HG03439 (cell line): Measurements from ENCODE around the gene SLCO2A1.
"Not testable (repeated sequence)": the region's sequence is repeated elsewhere in the genome, so short reads cannot be mapped to it uniquely, and the experiment has no call there.

Experiments
- ATAC-seq: cut with Tn5 transposase; IDR thresholded peaks from one replicate; pipeline ENCODE4 v1.9.1; 2021; ENCODE audit warnings: mild to moderate bottlenecking, moderate library complexity; ENCODE audit not compliant: unreplicated experiment

Gene SLCO2A1

DNA sequence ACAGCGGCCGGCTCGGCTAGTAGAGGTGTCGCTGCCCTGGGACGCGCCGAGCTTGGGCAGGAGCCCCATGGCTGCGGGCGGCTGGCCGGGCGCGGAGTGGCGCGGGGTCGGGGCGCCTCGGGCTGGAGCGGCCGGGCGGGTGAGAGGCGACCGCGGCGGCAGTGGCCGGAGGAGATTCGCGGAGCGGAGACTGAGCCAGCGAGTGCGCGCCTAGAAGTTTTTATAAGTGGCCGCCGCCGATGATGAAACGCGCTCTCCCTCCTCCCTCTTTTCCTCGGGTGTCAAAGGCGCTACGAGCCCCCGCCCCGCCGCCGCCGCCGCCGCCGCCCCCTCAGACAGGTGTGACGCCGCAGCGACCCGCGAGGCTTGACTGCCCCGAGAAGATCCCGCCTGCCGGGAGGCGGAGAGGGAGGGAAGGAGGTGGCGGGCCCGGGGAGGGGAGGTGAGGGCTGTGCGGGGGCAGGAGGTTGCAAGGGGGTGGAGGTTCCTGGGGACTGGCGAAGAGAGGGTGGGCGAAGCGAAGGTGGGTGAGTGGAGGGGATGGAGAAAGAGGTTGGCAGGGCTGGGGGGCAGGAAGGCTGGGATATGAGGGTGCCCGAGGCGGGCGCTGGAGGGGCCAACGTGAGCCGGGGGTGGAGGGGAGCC lies at the start of gene SLCO2A1:
Gene SLCO2A1, minus strand, starts transcription at position 192 of the 645 bp plus-strand sequence. Its CDS starts 123 bp downstream, at position 69.
- no peak for ATAC-seq

DNA sequence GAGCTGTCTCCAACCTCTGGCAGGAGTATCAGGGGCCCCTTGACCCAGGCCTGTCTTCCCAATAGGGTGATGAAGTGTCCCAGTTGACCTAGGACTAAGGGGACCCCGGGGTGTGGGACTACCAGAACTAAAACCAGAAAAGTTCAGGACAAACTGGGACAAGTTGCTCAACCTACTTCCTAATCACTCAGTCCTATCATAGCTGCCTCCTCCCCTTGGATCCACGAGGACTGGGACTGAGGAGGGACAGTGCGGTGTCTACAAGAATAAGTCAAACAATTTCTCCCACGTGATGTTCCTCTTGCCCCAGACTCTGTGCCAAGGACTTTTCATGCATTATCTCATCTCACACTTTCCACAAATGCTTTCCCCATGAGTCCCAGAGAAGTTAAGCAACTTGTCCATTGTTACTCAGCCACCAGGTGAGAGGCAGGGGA lies 49.4 kb upstream of the SLCO2A1 start:
- no peak for ATAC-seq

DNA sequence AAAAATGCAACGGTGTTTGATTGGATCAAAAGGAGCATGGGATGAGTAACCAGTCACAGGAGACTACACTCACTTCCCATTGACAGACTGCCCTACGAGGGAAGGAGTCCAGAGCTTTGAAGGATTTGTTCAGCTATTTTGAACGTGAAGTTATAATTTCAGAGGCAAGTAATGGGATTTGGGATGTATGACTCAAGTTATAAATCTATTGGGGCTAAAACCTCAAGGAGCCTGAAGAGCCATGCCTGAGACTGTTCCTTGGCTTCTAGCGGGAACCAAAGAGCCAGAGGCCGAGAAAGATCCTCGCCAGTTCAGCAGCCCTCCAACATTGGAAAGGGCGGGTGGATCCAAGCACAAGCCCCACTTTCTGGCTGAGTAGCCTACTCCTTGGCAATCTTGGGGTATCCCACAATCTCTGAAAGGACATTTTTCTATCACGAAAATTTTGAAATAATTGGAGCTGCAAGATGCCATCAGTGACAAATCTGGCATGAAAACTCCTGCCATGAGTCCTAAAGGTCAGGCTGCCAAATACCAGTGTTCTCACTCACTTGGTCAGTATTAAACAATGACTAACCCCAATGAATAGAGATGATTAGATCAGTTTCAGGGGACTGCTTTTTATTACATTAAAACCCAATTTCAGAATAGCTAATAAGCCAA lies 48.6 kb upstream of the SLCO2A1 start:
- ATAC-seq: no peak

DNA sequence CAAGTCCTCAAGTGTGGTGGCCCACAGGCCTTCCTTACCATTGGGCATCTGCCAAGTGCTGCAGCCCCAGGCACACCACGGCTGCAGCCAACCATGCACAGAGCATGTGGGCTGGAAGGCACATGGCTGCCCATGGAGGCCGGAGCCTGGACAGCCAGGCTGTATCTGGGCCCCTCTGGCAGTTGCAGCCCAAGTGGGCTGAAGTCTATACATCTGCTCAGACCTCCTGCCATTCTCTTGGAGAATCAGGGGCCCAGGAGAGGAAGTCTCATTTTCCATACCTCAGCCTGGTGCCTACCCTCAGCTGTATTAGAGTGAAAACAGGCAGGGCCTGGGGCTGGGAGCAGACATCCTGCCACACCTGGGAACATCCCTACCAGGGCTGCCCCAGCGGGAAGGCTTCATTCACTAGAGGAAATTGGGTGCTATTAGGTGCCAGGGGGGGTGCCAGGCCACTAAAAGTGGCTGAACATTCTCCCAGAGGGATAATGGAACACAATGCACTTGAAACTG lies 48.0 kb upstream of the SLCO2A1 start:
- ATAC-seq: no peak

DNA sequence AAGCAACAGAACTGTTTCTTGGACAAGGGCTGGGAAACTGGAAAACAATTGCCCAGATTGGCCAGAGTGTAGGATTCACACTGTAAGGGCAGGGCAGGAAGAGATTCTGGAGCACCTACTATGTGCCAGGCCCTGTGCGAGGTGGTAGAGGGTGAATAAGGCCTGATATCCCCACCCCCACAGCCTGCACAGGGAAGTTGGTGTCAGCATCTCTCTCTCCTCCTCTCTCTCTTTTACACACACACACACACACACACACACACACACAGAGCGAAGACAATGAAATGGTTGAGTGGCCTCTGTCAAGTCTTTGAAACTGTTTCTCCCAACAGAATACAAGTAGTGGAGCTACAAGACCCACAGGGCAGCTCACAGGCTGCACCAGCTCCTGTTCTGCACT lies 47.1 kb upstream of the SLCO2A1 start:
- ATAC-seq: no peak

DNA sequence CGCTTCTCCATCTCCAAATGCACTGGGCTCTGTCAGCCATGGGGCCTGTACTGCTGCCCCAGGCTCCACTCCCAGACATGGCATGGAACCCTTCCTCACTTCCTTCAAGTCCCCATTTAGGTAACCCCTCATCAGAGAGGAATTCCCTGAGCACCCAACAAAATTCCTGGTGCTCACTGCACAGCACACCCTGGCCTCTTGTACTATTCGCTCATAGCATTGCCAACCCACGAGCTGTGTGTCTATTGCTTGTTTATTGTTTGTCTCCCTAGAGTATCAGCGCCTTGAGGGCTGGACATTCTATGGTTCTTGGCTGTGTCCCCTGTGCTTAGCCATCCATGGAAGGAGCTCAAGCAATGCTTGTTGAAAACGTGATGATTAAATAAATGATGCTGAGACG lies 46.1 kb upstream of the SLCO2A1 start:
- no peak for ATAC-seq

DNA sequence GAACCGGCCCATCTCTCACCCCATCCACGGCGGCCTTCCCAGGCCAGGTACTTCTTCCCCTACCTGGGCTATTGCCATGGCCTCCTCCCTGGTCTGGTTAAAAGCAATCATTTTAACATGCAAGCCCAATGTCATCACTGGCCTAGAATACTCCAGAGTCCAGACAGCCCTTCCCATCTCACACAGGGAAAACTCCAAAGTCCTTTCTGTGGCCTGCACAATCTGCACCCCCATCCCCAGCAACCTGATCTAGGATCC lies 45.8 kb upstream of the SLCO2A1 start:
- ATAC-seq: no peak

DNA sequence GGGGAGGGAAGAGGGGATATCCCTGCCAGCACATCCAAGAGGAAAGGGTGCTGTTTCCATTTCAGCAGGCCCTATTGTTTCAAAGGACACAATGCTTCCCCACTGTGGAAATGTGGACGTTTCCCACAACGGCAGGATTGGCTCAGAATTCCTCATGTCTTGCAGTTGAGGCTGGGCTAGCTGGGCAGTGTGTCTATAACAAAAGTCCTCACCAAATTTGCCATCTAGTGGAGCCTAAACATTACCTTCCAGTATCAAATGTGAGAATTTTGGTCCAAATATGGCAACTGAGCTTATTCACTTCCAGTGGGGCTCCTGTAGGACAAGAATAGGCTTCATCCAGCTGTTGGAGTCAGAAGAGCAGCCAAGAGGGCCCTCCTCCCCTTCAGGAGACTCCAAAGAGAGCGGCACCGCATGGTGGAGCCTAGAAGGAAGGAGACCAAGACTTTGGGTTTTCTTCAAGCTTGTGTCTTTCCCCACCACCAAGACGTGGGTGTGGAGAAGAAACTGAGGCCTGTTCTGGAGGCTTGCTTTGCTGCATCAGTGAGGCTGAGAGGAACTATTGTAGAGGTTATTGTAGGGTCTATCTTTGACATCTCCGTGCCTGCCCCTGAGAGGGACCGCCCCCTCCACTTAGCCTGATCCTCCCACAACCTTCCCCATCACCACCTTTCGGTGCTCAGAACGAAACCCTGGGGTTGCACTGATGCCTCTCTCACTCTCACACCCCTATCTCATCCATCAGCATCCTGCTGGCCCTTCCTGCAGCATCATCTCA lies 45.3 kb upstream of the SLCO2A1 start:
- ATAC-seq: no peak

DNA sequence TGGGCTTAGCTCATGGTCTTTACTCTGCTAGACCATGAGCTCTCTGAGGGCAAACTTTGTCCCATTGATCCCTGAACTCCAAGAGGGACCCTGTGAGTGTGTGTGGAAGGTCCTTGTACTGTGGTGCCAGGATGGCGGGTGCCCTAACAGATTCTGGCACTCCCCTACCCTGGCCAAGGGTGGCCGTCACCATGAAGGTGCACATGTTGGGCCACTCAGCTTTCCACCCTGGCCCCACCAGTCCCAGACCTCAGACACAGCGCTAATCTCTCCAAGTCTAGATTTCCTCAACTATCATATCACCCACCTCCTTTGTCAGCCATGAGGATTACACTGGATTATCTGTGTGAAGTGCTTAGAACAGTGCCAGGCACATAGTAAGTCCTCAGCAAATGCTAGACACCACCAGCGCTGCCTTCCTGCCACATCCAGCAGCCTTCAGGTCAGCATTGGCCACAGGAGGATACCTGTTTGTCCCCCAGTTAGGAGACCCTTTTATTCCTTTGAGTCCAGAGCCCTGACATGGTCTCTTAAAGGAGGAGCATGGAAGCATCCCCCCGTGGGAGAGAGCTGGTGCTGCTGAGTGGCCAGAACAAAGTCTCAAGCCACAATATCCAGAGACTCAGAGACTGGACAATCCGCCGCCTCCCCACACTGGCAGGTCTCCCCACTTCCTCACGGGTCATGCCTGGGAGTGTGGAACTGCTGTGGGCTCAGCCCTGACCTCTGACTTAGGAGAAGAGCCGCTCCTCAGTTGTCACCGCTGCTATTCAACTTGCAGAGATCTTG lies 44.5 kb upstream of the SLCO2A1 start:
- no peak for ATAC-seq

DNA sequence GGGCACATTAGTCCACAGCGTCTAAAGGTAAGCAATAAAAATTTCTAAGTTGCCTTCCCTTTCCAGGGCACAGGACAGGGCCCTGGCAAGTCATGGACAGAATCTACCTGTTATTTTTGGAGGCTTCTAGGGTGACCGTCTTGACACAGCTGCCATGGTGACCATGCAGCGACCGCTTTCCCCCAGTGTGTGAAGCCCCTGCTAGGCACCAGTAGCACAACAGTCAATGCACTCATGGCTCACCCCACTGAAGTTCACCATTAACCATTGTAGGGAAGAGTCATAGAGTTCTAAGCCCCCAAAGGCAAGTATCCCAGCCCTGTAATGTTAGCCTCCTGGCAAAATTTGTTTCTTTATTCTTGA lies 43.8 kb upstream of the SLCO2A1 start:
- no peak for ATAC-seq

DNA sequence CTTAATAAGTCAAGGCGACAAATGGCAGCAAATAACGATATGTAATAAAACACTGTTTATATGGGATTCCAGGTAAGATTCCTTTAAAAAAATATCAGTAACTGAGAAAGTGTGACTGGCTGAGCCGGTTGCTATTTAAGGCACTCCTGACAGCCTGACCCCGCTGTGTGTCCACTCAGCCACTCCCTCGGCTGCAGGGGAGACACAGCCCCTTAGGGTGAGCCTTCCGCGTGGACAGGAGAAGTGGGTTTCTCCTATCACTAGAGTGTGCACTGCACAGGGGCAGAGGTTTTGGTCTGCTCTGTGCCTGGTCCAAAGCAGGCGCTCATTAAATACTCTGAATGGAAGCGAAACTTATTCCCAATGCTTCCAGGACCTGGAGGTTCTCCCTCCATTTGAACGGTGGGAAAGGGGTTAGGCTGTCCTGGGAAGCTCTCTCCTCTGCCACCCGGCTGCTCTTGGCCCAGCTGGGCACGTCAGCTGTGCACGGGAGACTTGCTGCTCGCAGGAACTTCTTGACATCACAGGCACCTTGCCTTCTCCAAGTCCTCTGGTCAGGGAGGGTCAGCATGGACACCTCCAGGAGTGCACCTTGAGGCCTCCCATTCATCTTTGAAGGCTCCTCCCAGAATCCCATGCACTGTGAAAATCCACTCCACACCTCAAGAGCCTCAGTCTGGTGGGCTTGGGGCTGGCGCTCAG lies 43.3 kb upstream of the SLCO2A1 start:
- no peak for ATAC-seq

DNA sequence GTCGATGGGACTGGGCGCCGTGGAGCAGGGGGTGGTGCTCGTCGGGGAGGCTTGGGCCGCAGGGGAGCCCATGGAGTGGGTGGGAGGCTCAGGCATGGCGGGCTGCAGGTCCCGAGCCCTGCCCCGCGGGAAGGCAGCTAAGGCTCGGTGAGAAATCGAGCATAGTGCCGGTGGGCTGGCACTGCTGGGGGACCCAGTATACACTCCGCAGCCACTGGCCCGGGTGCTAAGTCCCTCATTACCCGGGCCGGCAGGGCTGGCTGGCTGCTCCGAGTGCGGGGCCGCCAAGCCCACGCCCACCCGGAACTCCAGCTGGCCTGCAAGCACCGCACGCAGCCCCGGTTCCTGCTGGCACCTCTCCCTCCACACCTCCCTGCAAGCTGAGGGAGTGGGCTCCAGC lies 40.6 kb upstream of the SLCO2A1 start:
- ATAC-seq: not testable (repeated sequence)

DNA sequence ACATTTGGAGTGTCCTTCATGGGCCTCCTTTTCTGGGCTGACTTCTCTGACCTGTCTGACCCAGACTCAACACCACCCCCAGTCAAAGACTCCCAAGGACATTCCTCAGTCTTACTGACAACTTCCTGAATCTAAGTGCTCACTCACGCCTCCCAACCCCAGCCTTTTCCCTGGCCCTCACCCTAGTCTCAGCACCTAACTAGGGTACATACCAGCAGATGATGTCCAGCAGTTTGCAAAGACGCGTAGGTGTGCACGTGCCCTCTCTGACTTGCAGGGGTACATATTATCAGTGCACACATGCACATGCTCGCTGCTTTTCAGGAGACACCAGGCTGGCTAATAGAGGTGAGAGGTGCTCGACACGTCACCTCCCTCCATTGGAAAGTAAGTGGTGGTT lies 38.7 kb upstream of the SLCO2A1 start:
- ATAC-seq: no peak

DNA sequence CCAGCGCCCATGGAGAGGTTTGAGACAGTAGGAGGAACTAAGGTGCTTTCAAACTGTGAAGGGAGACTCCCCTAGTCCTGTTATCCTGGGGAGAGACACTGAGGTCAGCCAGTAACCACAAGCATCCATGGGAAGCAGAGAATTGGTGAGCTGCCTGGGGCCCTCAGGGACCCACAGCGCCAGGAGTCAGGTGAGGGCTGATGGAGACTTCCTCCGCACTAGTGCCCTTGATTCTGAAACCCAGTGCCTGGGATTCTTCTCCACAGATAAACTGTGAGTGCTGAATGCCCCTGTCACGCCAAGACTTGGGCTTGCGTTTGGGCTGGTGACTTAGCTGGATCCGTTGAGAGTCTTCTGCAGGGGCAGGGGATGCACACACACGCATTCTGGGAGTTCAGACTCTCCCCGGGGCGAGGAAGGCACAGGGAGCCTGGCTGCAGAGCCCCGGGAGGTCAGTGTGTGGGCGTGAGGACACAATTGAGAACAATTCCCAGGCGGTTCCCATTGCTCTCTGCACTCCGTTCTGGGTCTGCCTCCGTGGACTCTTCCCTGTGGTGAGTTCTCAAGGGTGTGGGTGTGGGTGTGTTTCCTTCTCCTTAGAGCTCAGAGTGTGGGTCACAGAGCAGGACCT lies 37.9 kb upstream of the SLCO2A1 start:
- ATAC-seq: no peak

DNA sequence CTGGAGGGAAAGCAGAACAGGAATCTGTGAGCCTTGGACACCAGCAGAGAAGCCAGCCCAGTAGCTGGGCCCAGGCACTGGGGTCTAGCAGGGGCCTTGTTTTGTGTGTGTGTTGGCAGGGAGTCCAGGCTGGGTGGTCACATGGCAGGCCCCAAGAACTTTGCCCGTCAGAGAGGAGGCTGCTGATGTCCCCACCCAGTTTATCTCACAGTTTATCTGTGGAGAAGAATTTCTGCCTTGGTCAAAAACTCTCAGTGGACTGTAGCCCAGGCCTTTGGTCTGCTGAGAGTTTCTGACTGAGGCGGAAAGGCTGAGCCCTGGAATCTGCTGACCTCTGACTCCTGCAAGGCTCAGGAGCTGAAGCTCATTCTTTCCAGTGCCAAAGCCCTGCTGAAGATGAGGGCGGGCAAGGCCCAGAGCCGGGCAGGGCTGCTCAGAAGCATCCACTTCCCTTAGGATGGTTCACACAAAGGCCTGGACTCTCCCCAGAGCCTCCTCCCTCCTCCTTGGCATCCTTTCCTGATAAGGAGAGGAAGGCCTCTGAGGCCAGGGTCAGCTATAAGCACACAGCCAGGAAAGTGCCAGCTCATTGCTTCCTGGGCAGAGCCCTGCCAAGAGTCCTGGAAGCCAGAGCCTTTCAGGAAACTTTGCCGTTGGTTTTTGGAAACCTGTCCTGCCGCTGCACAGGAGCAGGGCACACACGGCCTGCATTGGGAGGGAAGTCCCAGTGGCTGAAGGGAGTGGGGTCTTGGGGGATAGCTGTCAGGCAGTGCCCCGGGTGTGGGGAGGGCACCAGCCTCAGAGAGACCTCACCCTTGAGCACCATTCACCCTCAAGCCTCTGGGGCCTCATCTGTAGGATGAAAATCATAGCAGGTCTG lies 37.2 kb upstream of the SLCO2A1 start:
- no peak for ATAC-seq

DNA sequence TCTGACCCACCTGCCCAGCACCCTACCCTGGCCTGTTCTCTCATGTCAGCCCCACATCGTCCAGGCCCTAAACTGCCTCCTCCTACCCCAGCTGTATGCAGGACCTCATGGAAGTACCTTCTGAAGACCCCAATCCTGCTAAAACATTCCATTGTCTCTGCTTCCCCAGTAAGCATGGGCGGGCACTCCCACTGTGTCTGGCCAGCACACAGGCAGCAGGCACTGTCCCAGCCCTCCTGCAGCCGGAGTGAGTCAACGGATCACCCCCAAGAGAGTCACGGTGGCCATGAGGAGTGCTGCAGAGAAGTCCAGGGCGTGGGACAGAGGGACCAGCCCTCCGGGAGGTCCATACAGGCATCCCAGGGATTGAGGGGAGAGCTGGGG lies 36.4 kb upstream of the SLCO2A1 start:
- ATAC-seq: no peak

DNA sequence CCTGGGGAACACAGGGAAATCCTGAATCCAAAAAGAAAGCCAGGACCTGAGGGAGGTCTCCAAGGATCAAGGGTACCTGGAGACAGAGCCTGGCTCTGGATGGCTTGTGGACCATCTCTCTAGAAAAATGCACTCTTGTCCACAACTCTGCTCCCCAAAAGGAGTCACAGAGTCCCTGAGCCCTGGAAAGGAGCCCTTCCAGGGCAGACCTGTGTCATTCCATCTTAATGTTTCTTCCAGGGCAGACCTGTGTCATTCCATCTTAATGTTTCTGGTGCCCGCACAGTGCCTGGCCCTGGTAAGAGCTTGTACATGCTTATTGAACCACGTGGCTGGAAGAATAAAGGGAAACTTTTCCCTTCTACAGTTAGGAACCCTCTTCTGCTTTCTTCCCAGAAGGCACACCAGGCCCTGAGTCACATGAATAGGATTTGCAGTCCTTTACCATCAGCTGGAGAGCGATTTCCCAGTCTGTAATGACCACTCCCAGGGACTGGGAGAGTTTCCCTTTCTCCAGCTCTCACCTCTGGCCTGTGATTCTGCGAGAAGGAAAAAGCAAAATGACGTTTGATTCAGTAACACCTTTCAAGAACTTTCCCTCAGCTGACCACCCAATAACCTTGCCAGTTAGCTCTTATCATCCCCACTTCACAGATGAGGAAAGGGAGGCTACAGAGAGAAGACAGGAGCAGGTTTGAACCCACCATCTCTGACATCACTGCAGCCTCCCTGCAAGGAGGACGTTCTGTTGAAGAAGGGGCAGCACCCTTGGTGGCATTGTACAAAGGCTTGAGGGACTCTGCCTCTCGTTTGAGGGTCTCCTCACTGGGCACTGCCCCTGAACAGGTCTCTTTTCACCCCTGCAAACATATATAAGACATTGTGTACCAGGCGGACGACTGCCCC lies 35.8 kb upstream of the SLCO2A1 start:
- no peak for ATAC-seq

DNA sequence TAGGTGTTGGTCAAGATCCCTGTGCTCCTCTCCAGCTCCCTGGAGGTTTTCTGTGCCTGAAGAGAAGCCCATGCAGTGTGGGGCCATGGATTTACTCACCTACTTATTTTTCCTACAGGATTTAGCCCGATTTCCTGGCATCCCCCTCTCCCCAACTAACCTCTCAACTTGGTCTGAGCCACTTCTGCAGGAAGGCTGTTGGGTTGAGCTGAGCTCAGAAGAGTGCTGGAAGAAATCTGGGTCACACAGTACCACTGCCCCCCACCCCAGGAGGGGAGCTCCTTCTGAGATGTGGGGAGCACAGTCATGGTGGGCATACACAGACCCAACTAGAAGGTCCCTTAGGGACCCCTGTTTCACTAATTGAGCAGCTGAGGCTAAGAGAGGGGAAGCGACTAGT lies 34.4 kb upstream of the SLCO2A1 start:
- ATAC-seq: no peak
